Activated CD8-positive, alpha-beta memory T cell treated with anti-CD3 and anti-CD28 coated beads for 36 hours (primary cell): Measurements from ENCODE around the gene TMIGD2. TPM values are rescaled to one million over a fixed set of nuclear protein-coding genes. Genes with fewer than 3 reads are reported as not detected.
"Not testable (repeated sequence)": the region's sequence is repeated elsewhere in the genome, so short reads cannot be mapped to it uniquely, and the experiment has no call there.

Experiments used
- CTCF ChIA-PET: fragments of 350-600 bp; sonication (Branson Sonifier 250); formaldehyde crosslinking; loops from one replicate; lab custom pipeline; 2021; ENCODE audit warnings: antibody characterized with exemption; lab: Charles Lee
- POLR2A ChIA-PET: fragments of 350-600 bp; sonication (Branson Sonifier 250); formaldehyde crosslinking; loops from one replicate; lab custom pipeline; 2021; ENCODE audit warnings: antibody characterized with exemption; lab: Charles Lee
- total RNA-seq, 2 experiments: library from RNA; stranded (reverse); gene quantifications; one replicate each; pipeline ENCODE4 v1.2.3, GENCODE V29; 2021

TMIGD2 gene
- 1 to 10 TPM; 7.6 to 7.7 TPM for total RNA-seq

- ChIA-PET CTCF (no interaction called here), POLR2A (interaction anchor here (0.6 kb wide), 1 partner anchor 1118 kb away, joined by 4 read pairs; no protein-coding TSS in a partner anchor)
Observed at GRCh38 chr19:4302243-4302640, at the start of gene TMIGD2. Gene TMIGD2 (minus strand): TSS chr19:4302389. CDS start chr19:4302385, 4 bp downstream.

GRCh38 chr19:4350726-4351125 lies 48.5 kb upstream of the TMIGD2 start:
- CTCF ChIA-PET: interaction anchor here (1.3 kb wide), 1 partner anchor 83 kb away, joined by 3 read pairs; no protein-coding TSS in a partner anchor
- POLR2A ChIA-PET: no interaction called here

- CTCF ChIA-PET: interaction anchor here (1.3 kb wide), 1 partner anchor 82 kb away, joined by 3 read pairs; no protein-coding TSS in a partner anchor
- POLR2A ChIA-PET: no interaction called here
Observed at GRCh38 chr19:4350111-4350510, 47.9 kb upstream of the TMIGD2 start.

- POLR2A ChIA-PET, CTCF ChIA-PET: not testable (repeated sequence)
Observed at GRCh38 chr19:4349225-4349624, 47.0 kb upstream of the TMIGD2 start.

- POLR2A ChIA-PET: no interaction called here
- CTCF ChIA-PET: interaction anchor here (0.9 to 1.1 kb wide), 2 partner anchors 68 to 79 kb away, joined by 3 read pairs; partner anchors contain the start of gene SHD
Observed at GRCh38 chr19:4347521-4347920, 45.3 kb upstream of the TMIGD2 start.

- ChIA-PET POLR2A (no interaction called here), CTCF (interaction anchor here (1.1 kb wide), 1 partner anchor 79 kb away, joined by 3 read pairs; no protein-coding TSS in a partner anchor)
Observed at GRCh38 chr19:4346020-4346383, 43.8 kb upstream of the TMIGD2 start.

GRCh38 chr19:4345342-4346019 lies 43.3 kb upstream of the TMIGD2 start:
- POLR2A ChIA-PET: interaction anchor here (0.6 kb wide), 1 partner anchor 41 kb away, joined by 9 read pairs; no protein-coding TSS in a partner anchor

GRCh38 chr19:4343370-4344307 lies 41.5 kb upstream of the TMIGD2 start, which contains the start of gene MPND:
Gene MPND (plus strand): TSS chr19:4343562. CDS start chr19:4343594, 32 bp downstream.
- CTCF ChIA-PET: interaction anchor here (0.6 to 4.1 kb wide), 8 partner anchors 9 to 684 kb away, joined by 3 to 27 read pairs (median 4); partner anchors contain the start of gene CHAF1A
- POLR2A ChIA-PET: interaction anchor here (0.6 to 2.4 kb wide), 7 partner anchors 9 to 128 kb away, joined by 3 to 9 read pairs (median 4); partner anchors contain the start of gene CHAF1A

More at GRCh38 chr19:4345342-4346019, 43.3 kb upstream of the TMIGD2 start:
- CTCF ChIA-PET: interaction anchor here (0.7 to 1.1 kb wide), 2 partner anchors 12 to 78 kb away, joined by 3 read pairs; no protein-coding TSS in a partner anchor

- CTCF ChIA-PET: interaction anchor here (0.6 to 4.1 kb wide), 8 partner anchors 10 to 685 kb away, joined by 3 to 27 read pairs (median 4); partner anchors contain the start of gene CHAF1A
- POLR2A ChIA-PET: interaction anchor here (0.7 to 2.4 kb wide), 8 partner anchors 10 to 129 kb away, joined by 3 to 9 read pairs (median 5); partner anchors contain the start of genes CHAF1A and FSD1
Observed at GRCh38 chr19:4342615-4343369, 40.6 kb upstream of the TMIGD2 start.

- ChIA-PET CTCF (interaction anchor here (0.8 to 4.1 kb wide), 5 partner anchors 10 to 75 kb away, joined by 3 to 27 read pairs (median 4); no protein-coding TSS in a partner anchor), POLR2A (interaction anchor here (0.6 to 2.4 kb wide), 6 partner anchors 10 to 98 kb away, joined by 3 to 9 read pairs (median 6); partner anchors contain the start of gene FSD1)
Observed at GRCh38 chr19:4342314-4342614, 40.1 kb upstream of the TMIGD2 start.

GRCh38 chr19:4338441-4339355 lies 36.5 kb upstream of the TMIGD2 start, which contains the start of gene STAP2:
Gene STAP2 (minus strand): TSS chr19:4338827. CDS start chr19:4338753, 74 bp downstream.
- CTCF ChIA-PET: interaction anchor here (2.7 kb wide), 1 partner anchor 14 kb away, joined by 11 read pairs; no protein-coding TSS in a partner anchor
- POLR2A ChIA-PET: no interaction called here

- CTCF ChIA-PET: interaction anchor here (2.7 kb wide), 1 partner anchor 15 kb away, joined by 11 read pairs; no protein-coding TSS in a partner anchor
- POLR2A ChIA-PET: no interaction called here
Observed at GRCh38 chr19:4337906-4338440, 35.8 kb upstream of the TMIGD2 start.

- CTCF ChIA-PET: interaction anchor here (0.6 kb wide), 1 partner anchor 341 kb away, joined by 4 read pairs; no protein-coding TSS in a partner anchor
- POLR2A ChIA-PET: no interaction called here
Observed at GRCh38 chr19:4334929-4335570, 32.9 kb upstream of the TMIGD2 start.

- POLR2A ChIA-PET: interaction anchor here (1.5 kb wide), 1 partner anchor 12 kb away, joined by 5 read pairs; no protein-coding TSS in a partner anchor
Observed at GRCh38 chr19:4329858-4330257, 27.7 kb upstream of the TMIGD2 start.

GRCh38 chr19:4328991-4329681 lies 26.9 kb upstream of the TMIGD2 start:
- CTCF ChIA-PET, POLR2A ChIA-PET: not testable (repeated sequence)

More at GRCh38 chr19:4329858-4330257, 27.7 kb upstream of the TMIGD2 start:
- CTCF ChIA-PET: interaction anchor here (0.6 to 1.1 kb wide), 2 partner anchors 63 to 228 kb away, joined by 3 to 4 read pairs; no protein-coding TSS in a partner anchor
